B cell (primary cell): ENCODE data around the gene RNF224. TPM values are rescaled to one million over a fixed set of nuclear protein-coding genes. Genes with fewer than 3 reads are reported as not detected.

Source experiments
- ATAC-seq: fragments of 200-7000 bp; cut with Tn5 transposase; one replicate; pipeline ENCODE4 v1.10.0; 2021; ENCODE audit warnings: low read depth, mild to moderate bottlenecking, moderate number of reproducible peaks, moderate library complexity
- CTCF ChIA-PET: fragments of 350-600 bp; sonication (Branson Sonifier 250); formaldehyde crosslinking; loops from one replicate; lab custom pipeline; 2021; ENCODE audit warnings: antibody characterized with exemption, inconsistent platforms; lab: Charles Lee
- POLR2A ChIA-PET: fragments of 350-600 bp; sonication (Branson Sonifier 250); formaldehyde crosslinking; loops from one replicate; lab custom pipeline; 2021; ENCODE audit warnings: antibody characterized with exemption; lab: Charles Lee
- DNase-seq: peaks from one replicate; pipeline ENCODE4 v3.0.0; 2013
- H2AFZ ChIP-seq: 2 replicates; pipeline ENCODE4 v1.6.1; 2012; ENCODE audit warnings: mild to moderate bottlenecking, low read depth, low read length; ENCODE audit not compliant: insufficient read depth, poor library complexity, severe bottlenecking
- H3K27ac ChIP-seq, 2 donors: 1 replicate in 1 of 2; 2 replicates in 1 of 2; pipeline ENCODE4 v1.5.1; 2012 to 2013; ENCODE audit warnings: low read length in 2 of 2, mild to moderate bottlenecking in 2 of 2, moderate library complexity in 1 of 2
- H3K27me3 ChIP-seq, 4 experiments: fragments of 200-600 bp in 1 of 4; sonication (generic) in 1 of 4; replicated peaks in 1 of 4; 1 replicate in 2 of 4; 2 replicates in 2 of 4; pipeline versions ENCODE4 v1.6.1 to v1.7.0; 2013 to 2016; ENCODE audit warnings: low read length in 3 of 4, mild to moderate bottlenecking in 2 of 4, mixed read lengths in 1 of 4, moderate library complexity in 1 of 4; ENCODE audit not compliant: insufficient read depth in 4 of 4, control insufficient read depth in 3 of 4; ENCODE audit errors: control extremely low read depth in 1 of 4
- H3K36me3 ChIP-seq, 2 experiments: replicated peaks in 1 of 2; 1 replicate in 1 of 2; 2 replicates in 1 of 2; pipeline versions ENCODE4 v1.6.1 to v1.7.1; 2013; ENCODE audit warnings: low read length in 1 of 2; ENCODE audit not compliant: insufficient read depth in 2 of 2, control insufficient read depth in 1 of 2; ENCODE audit errors: control extremely low read depth in 1 of 2, extremely low read depth in 1 of 2
- H3K4me1 ChIP-seq, 2 donors: fragments of 200-600 bp in 1 of 2; sonication (generic) in 1 of 2; 1 replicate in 1 of 2; 2 replicates in 1 of 2; pipeline versions ENCODE4 v1.5.1 to v1.6.1; 2013 to 2017; ENCODE audit warnings: low read length in 2 of 2; ENCODE audit not compliant: control insufficient read depth in 2 of 2, insufficient read depth in 2 of 2
- H3K4me2 ChIP-seq: replicated peaks from 2 replicates; pipeline ENCODE3; 2012; ENCODE audit warnings: mild to moderate bottlenecking, low read depth, low read length; ENCODE audit not compliant: poor library complexity, severe bottlenecking
- H3K4me3 ChIP-seq, 5 experiments: fragments of 200-600 bp in 1 of 5; sonication (generic) in 1 of 5; 1 replicate in 3 of 5; 2 replicates in 2 of 5; pipeline versions ENCODE4 v1.5.1 to v1.7.0; 2011 to 2016; ENCODE audit warnings: low read length in 4 of 5, mild to moderate bottlenecking in 4 of 5, low read depth in 2 of 5, control low read depth in 1 of 5, moderate library complexity in 1 of 5; ENCODE audit not compliant: insufficient read depth in 1 of 5; ENCODE audit errors: control extremely low read depth in 1 of 5, extremely low read depth in 1 of 5
- H3K79me2 ChIP-seq: fragments of 200-600 bp; sonication (generic); one replicate; pipeline ENCODE4 v1.6.0; 2016; ENCODE audit warnings: low read length; ENCODE audit not compliant: control insufficient read depth, insufficient read depth
- H3K9ac ChIP-seq: fragments of 200-600 bp; sonication (generic); 2 replicates; pipeline ENCODE4 v1.6.1; 2017; ENCODE audit warnings: mild to moderate bottlenecking, low read length, moderate library complexity
- H3K9me3 ChIP-seq, 3 donors: one replicate each; pipeline versions ENCODE4 v1.6.1 to v1.7.1; 2013; ENCODE audit warnings: low read length in 2 of 3; ENCODE audit not compliant: control insufficient read depth in 2 of 3, insufficient read depth in 1 of 3; ENCODE audit errors: control extremely low read depth in 1 of 3
- H4K20me1 ChIP-seq: 2 replicates; pipeline ENCODE4 v1.6.0; 2012; ENCODE audit warnings: mild to moderate bottlenecking, low read length; ENCODE audit not compliant: insufficient read depth, control insufficient read depth, poor library complexity, severe bottlenecking
- H3K27ac Mint-ChIP-seq: one replicate; pipeline ENCODE4 v1.8.0; 2021; ENCODE audit warnings: mixed read lengths
- H3K27me3 Mint-ChIP-seq: one replicate; pipeline ENCODE4 v1.8.0; 2021; ENCODE audit warnings: mixed read lengths
- H3K4me1 Mint-ChIP-seq: one replicate; pipeline ENCODE4 v1.8.0; 2021; ENCODE audit warnings: mixed read lengths
- H3K4me3 Mint-ChIP-seq: one replicate; pipeline ENCODE4 v1.8.0; 2021; ENCODE audit warnings: mixed read lengths
- H3K9me3 Mint-ChIP-seq: one replicate; pipeline ENCODE4 v1.8.0; 2022; ENCODE audit warnings: mixed read lengths; ENCODE audit not compliant: insufficient read depth
- CTCF ChIP-seq: fragments of 200-600 bp; IDR thresholded peaks from one replicate; pipeline ENCODE4 v1.8.0; 2022; ENCODE audit warnings: antibody characterized with exemption, mild to moderate bottlenecking
- EZH2 ChIP-seq: IDR thresholded peaks from 2 replicates; pipeline ENCODE4 v1.6.1; 2012; ENCODE audit warnings: borderline replicate concordance, low read depth, mild to moderate bottlenecking, moderate library complexity, low read length; ENCODE audit not compliant: insufficient read depth, poor library complexity, severe bottlenecking
- WGBS: methylation state at CpG from one replicate; pipeline ENCODE4 v1.1.5; 2013; ENCODE audit warnings: missing lambda C conversion rate; ENCODE audit not compliant: insufficient coverage; 5-methylcytosine and 5-hydroxymethylcytosine counted together
- intact Hi-C: fragments of 100-400 bp; cut with micrococcal nuclease; formaldehyde crosslinking; loops from one replicate; pipeline ENCODE4 v1.10.0; 2022
- polyA plus RNA-seq: library from polyadenylated mRNA; depleted of rRNA; stranded (reverse); fragments of >200 nt; gene quantifications from 2 replicates; pipeline ENCODE4 v1.2.3, GENCODE V29; 2012
- total RNA-seq, 2 donors: library from RNA; stranded (reverse); fragments of 120-200 nt in 1 of 2; gene quantifications; 1 replicate in 1 of 2; 2 replicates in 1 of 2; pipeline versions ENCODE4 v1.2.3 to v1.2.4, GENCODE V29; 2013 to 2022

The RNF224 gene
- total and polyA plus RNA-seq, 2 donors (not counting 1 experiment from before 2014, with no cell fraction given): not detected

- POLR2A ChIA-PET: interaction anchor here (0.6 to 1.6 kb wide), 7 partner anchors 12 to 149 kb away, joined by 3 to 10 read pairs (median 4); partner anchors contain the start of genes ANAPC2, CYSRT1, MAN1B1 and SSNA1
- intact Hi-C loops: loop anchor here (1.0 to 2.0 kb wide), 6 partner anchors 12 to 210 kb away; partner anchors contain the start of genes ANAPC2, NPDC1, SSNA1 and TPRN
- TF ChIP-seq CTCF (no peak), EZH2 (no peak)
- Histone ChIP-seq H4K20me1 (peaks cover 22% of the 10 kb centered on the region), H3K4me1 (peaks cover 37 to 62% of the 10 kb centered on the region in 2 donors), H3K9ac (peak overlapping the region; percentile 26), H3K4me3 (no peak overlapping the region), H3K9me3 (peaks cover 0 to 3% (median 0%) of the 10 kb centered on the region in 3 donors), H3K36me3 (no peaks in the 10 kb centered on the region), H3K79me2 (peaks cover 29% of the 10 kb centered on the region), H2AFZ (peak overlapping the region; percentile 41), H3K4me2 (peak overlapping the region; percentile 72), H3K27me3 (peaks cover 0 to 4% (median 0%) of the 10 kb centered on the region in 4 experiments), H3K27ac (peak overlapping the region in 1 of 2 donors; percentile 33)
- Mint-ChIP-seq H3K9me3 (no peaks in the 10 kb centered on the region), H3K4me1 (peaks cover 35% of the 10 kb centered on the region), H3K4me3 (peak overlapping the region; percentile 65), H3K27ac (peak overlapping the region; percentile 50), H3K27me3 (no peaks in the 10 kb centered on the region)
- no peak for ATAC-seq
- DNase-seq: peak; percentile 45
- CTCF ChIA-PET: interaction anchor here (0.9 to 8.9 kb wide), 25 partner anchors 11 to 200 kb away, joined by 3 to 76 read pairs (median 4); partner anchors contain the start of genes ANAPC2, CYSRT1, NELFB and NPDC1
- WGBS: 63% methylated on average over 35 of the region's 35 CpGs
These were observed 8.3 kb downstream of the RNF224 start for GRCh38 chr9:137235424-137236237.
